Neural cell (in vitro differentiated cells): Measurements from ENCODE around the gene GPAM. TPM values are rescaled to one million over a fixed set of nuclear protein-coding genes. Genes with fewer than 3 reads are reported as not detected.

ENCODE experiments used
- H2AFZ ChIP-seq: fragments of 200-600, 300-800 bp; sonication (generic), shearing (Covaris generic); 2 replicates; pipeline ENCODE4 v1.6.0; 2014; ENCODE audit warnings: low read depth, mild to moderate bottlenecking, antibody characterized with exemption, low read length, moderate library complexity
- H3F3A ChIP-seq: fragments of 200-600 bp; shearing (Covaris generic); 2 replicates; pipeline ENCODE4 v1.6.1; 2016; ENCODE audit warnings: mild to moderate bottlenecking, moderate library complexity, mixed read lengths, antibody characterized with exemption, low read length; ENCODE audit not compliant: insufficient read depth, poor library complexity, severe bottlenecking
- H3K27ac ChIP-seq: fragments of 200-600, 300-800 bp; sonication (generic), shearing (Covaris generic); 2 replicates; pipeline ENCODE4 v1.5.1; 2014; ENCODE audit warnings: mild to moderate bottlenecking, low read length, moderate library complexity
- H3K27me3 ChIP-seq: fragments of 300-800, 200-600 bp; sonication (generic), shearing (Covaris generic); 2 replicates; pipeline ENCODE4 v1.6.0; 2014; ENCODE audit warnings: mild to moderate bottlenecking, low read depth, low read length, moderate library complexity; ENCODE audit not compliant: insufficient read depth
- H3K36me3 ChIP-seq: fragments of 300-800, 200-600 bp; sonication (generic), shearing (Covaris generic); 2 replicates; pipeline ENCODE4 v1.5.1; 2014; ENCODE audit warnings: mild to moderate bottlenecking, antibody characterized with exemption, low read length, moderate library complexity; ENCODE audit not compliant: insufficient read depth
- H3K4me2 ChIP-seq: fragments of 300-800, 200-600 bp; sonication (generic), shearing (Covaris generic); 2 replicates; pipeline ENCODE4 v1.6.0; 2014; ENCODE audit warnings: mild to moderate bottlenecking, low read length
- H3K4me3 ChIP-seq: fragments of 300-800, 200-600 bp; sonication (generic), shearing (Covaris generic); 2 replicates; pipeline ENCODE4 v1.5.1; 2014; ENCODE audit warnings: mild to moderate bottlenecking, low read length, moderate library complexity
- H3K79me2 ChIP-seq: fragments of 200-600 bp; shearing (Covaris generic); replicated peaks from 2 replicates; pipeline ENCODE4 v1.6.0; 2014; ENCODE audit warnings: mild to moderate bottlenecking, low read length, moderate library complexity; ENCODE audit not compliant: insufficient read depth
- H3K9ac ChIP-seq: fragments of 300-800, 200-600 bp; sonication (generic), shearing (Covaris generic); 2 replicates; pipeline ENCODE4 v1.6.1; 2016; ENCODE audit warnings: mild to moderate bottlenecking, low read length, mixed read lengths
- H3K9me2 ChIP-seq: fragments of 200-600 bp; shearing (Covaris generic); 2 replicates; pipeline ENCODE4 v1.6.1; 2016; ENCODE audit warnings: mild to moderate bottlenecking, low read length, mixed read lengths; ENCODE audit not compliant: insufficient read depth
- H3K9me3 ChIP-seq: fragments of 200-600, 300-800 bp; sonication (generic), shearing (Covaris generic); 2 replicates; pipeline ENCODE4 v1.6.1; 2016; ENCODE audit warnings: mild to moderate bottlenecking, mixed run types, low read length, moderate library complexity, mixed read lengths
- H4K20me1 ChIP-seq: fragments of 200-600 bp; shearing (Covaris generic); 2 replicates; pipeline ENCODE4 v1.6.1; 2016; ENCODE audit warnings: mild to moderate bottlenecking, mixed run types; ENCODE audit not compliant: insufficient read depth
- CTCF ChIP-seq: fragments of 450-650 bp; IDR thresholded peaks from 2 replicates; pipeline ENCODE4 v1.5.1; 2014; ENCODE audit warnings: antibody characterized with exemption, mild to moderate bottlenecking, moderate library complexity; ENCODE audit not compliant: poor library complexity, severe bottlenecking
- EP300 ChIP-seq: fragments of 450-650 bp; conservative IDR thresholded peaks from 2 replicates; pipeline ENCODE4 v1.6.1; 2014; ENCODE audit warnings: antibody characterized with exemption, mild to moderate bottlenecking, moderate library complexity; ENCODE audit not compliant: poor library complexity, severe bottlenecking
- EZH2 ChIP-seq: fragments of 200-600, 300-800 bp; shearing (Covaris generic), sonication (generic); IDR thresholded peaks from 2 replicates; pipeline ENCODE4 v1.6.1; 2014; ENCODE audit warnings: antibody characterized with exemption, low read length, borderline replicate concordance, mild to moderate bottlenecking; ENCODE audit not compliant: insufficient read depth, poor library complexity, severe bottlenecking
- MXI1 ChIP-seq: fragments of 450-650 bp; conservative IDR thresholded peaks from 2 replicates; pipeline ENCODE4 v1.6.1; 2014; ENCODE audit warnings: antibody characterized with exemption, mild to moderate bottlenecking; ENCODE audit not compliant: poor library complexity, severe bottlenecking
- POLR2AphosphoS5 ChIP-seq: IDR thresholded peaks from 2 replicates; pipeline ENCODE4 v1.6.1; 2012
- RAD21 ChIP-seq: fragments of 450-650 bp; conservative IDR thresholded peaks from 2 replicates; pipeline ENCODE4 v1.6.1; 2014; ENCODE audit warnings: antibody characterized with exemption, mild to moderate bottlenecking, moderate library complexity
- REST ChIP-seq: IDR thresholded peaks from 2 replicates; pipeline ENCODE4 v1.6.1; 2012; ENCODE audit warnings: borderline replicate concordance
- SMC3 ChIP-seq: fragments of 450-650 bp; conservative IDR thresholded peaks from 2 replicates; pipeline ENCODE4 v1.6.1; 2014; ENCODE audit warnings: antibody characterized with exemption, mild to moderate bottlenecking, moderate library complexity; ENCODE audit not compliant: poor library complexity
- TAF1 ChIP-seq: IDR thresholded peaks from 2 replicates; pipeline ENCODE4 v1.6.1; 2012; ENCODE audit warnings: low read depth
- polyA plus RNA-seq: library from polyadenylated mRNA; depleted of rRNA; stranded (reverse); fragments of >200 nt; gene quantifications from 2 replicates; pipeline ENCODE4 v1.2.3, GENCODE V29; 2014

GPAM gene
- polyA plus RNA-seq, 1 donor from 2014 or later: 17.3 TPM

GRCh38 chr10:112137154-112137987 is 46.2 kb downstream of the GPAM start:
- H3K9me2 ChIP-seq: no peaks in the 10 kb centered on the region
- no peak overlapping the region for H3K4me2 ChIP-seq
- TF ChIP-seq MXI1 (no peak), CTCF (peak; percentile 96), SMC3 (peak; percentile 99), EP300 (peak; percentile 27), RAD21 (peak; percentile 99)
- no peaks in the 10 kb centered on the region for H3F3A ChIP-seq
- no peaks in the 10 kb centered on the region for H3K27me3 ChIP-seq
- H3K36me3 ChIP-seq: no peaks in the 10 kb centered on the region
- H3K4me3 ChIP-seq: no peak overlapping the region
- no peak overlapping the region for H3K27ac ChIP-seq
- H3K9ac ChIP-seq: no peak overlapping the region
- H3K79me2 ChIP-seq: no peaks in the 10 kb centered on the region
- no peaks in the 10 kb centered on the region for H4K20me1 ChIP-seq
- H2AFZ ChIP-seq: no peak overlapping the region
- H3K9me3 ChIP-seq: no peaks in the 10 kb centered on the region

GRCh38 chr10:112136486-112137153 is 46.9 kb downstream of the GPAM start:
- Histone ChIP-seq H3F3A (no peaks in the 10 kb centered on the region), H3K27me3 (no peaks in the 10 kb centered on the region), H3K27ac (no peak overlapping the region), H3K9me3 (no peaks in the 10 kb centered on the region), H3K4me2 (no peak overlapping the region), H3K9me2 (no peaks in the 10 kb centered on the region), H4K20me1 (no peaks in the 10 kb centered on the region), H3K4me3 (no peak overlapping the region), H2AFZ (no peak overlapping the region), H3K9ac (no peak overlapping the region), H3K79me2 (no peaks in the 10 kb centered on the region), H3K36me3 (no peaks in the 10 kb centered on the region)
- TF ChIP-seq REST (no peak), RAD21 (no peak), TAF1 (no peak), EP300 (no peak), MXI1 (no peak), POLR2AphosphoS5 (no peak), SMC3 (no peak), CTCF (no peak), EZH2 (no peak)
